Nephron progenitor cell (in vitro differentiated cells): ENCODE results near the gene PTK6.
"Not testable (repeated sequence)": the region's sequence is repeated elsewhere in the genome, so short reads cannot be mapped to it uniquely, and the experiment has no call there.

Experiments
- DNase-seq: peaks from one replicate; pipeline ENCODE4 v3.0.0; 2021
- H3K27ac Mint-ChIP-seq: 2 replicates; pipeline ENCODE4 v1.8.0; 2021; ENCODE audit warnings: mild to moderate bottlenecking, moderate library complexity, mixed read lengths
- H3K27me3 Mint-ChIP-seq: 2 replicates; pipeline ENCODE4 v1.8.0; 2021; ENCODE audit warnings: mild to moderate bottlenecking, low read depth, mixed read lengths; ENCODE audit not compliant: poor library complexity
- H3K36me3 Mint-ChIP-seq: 2 replicates; pipeline ENCODE4 v1.8.0; 2021; ENCODE audit warnings: low read depth, mixed read lengths
- H3K4me1 Mint-ChIP-seq: 2 replicates; pipeline ENCODE4 v1.8.0; 2021; ENCODE audit warnings: mixed read lengths
- H3K4me3 Mint-ChIP-seq: 2 replicates; pipeline ENCODE4 v1.8.0; 2021; ENCODE audit warnings: mild to moderate bottlenecking, moderate library complexity, mixed read lengths
- H3K9me3 Mint-ChIP-seq: 2 replicates; pipeline ENCODE4 v1.8.0; 2021; ENCODE audit warnings: mild to moderate bottlenecking, moderate library complexity, mixed read lengths
- TF ChIP-seq, protein P1 (sequence below): fragments of 200-600 bp; sonication (generic); IDR thresholded peaks from 2 replicates; pipeline ENCODE4 v1.5.0; 2021; ENCODE audit warnings: antibody characterized with exemption

PTK6 gene

DNA sequence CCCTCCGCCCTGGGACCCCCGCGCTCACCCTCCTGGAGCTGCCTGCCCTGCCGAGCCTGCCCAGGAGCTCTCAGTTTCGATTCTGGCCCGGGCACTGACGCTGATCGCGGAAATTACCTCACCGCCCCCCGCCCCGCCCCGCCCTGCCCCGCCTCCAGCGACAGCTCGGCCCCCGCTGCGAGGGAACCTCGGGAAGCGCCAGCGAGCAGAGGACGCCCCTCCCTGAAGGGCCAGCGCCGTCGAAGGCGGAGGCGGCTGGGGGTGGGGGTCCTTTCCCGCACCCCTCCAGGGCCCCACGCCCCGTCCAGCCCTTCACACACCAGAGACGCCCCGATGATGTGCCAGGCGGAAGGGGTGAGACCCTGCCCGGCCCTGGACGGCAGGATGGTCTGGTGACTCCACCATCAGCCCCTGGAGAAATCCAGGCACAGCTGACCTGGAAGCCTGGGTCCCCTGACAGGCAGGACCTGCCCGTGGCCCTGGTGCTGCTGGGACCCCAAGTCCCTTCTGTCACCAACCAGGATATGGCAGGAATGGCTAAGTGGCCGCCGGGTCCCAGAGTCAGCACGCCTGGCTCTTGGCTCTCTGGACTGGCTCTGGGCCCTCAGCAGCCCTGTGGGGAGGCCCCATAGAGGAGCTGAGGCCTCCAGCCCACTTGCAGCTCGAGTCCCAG is 37.1 kb upstream of the PTK6 start, which contains the start of gene HELZ2:
HELZ2 (minus strand) TSS at position 84 of the 673 bp plus-strand sequence. CDS start 1,854 bp downstream, outside the sequence.
- Mint-ChIP-seq H3K9me3 (no peaks in the 10 kb centered on the region), H3K27ac (no peak within 1 kb of the TSS), H3K36me3 (no peaks in the 10 kb centered on the region), H3K4me3 (peak within 1 kb of the TSS; percentile 86), H3K4me1 (peaks cover 9% of the 10 kb centered on the region), H3K27me3 (peaks cover 11% of the 10 kb centered on the region)
- peak; percentile 70 for DNase-seq
- TF ChIP-seq, protein P1, sequence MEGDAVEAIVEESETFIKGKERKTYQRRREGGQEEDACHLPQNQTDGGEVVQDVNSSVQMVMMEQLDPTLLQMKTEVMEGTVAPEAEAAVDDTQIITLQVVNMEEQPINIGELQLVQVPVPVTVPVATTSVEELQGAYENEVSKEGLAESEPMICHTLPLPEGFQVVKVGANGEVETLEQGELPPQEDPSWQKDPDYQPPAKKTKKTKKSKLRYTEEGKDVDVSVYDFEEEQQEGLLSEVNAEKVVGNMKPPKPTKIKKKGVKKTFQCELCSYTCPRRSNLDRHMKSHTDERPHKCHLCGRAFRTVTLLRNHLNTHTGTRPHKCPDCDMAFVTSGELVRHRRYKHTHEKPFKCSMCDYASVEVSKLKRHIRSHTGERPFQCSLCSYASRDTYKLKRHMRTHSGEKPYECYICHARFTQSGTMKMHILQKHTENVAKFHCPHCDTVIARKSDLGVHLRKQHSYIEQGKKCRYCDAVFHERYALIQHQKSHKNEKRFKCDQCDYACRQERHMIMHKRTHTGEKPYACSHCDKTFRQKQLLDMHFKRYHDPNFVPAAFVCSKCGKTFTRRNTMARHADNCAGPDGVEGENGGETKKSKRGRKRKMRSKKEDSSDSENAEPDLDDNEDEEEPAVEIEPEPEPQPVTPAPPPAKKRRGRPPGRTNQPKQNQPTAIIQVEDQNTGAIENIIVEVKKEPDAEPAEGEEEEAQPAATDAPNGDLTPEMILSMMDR, result no peak

DNA sequence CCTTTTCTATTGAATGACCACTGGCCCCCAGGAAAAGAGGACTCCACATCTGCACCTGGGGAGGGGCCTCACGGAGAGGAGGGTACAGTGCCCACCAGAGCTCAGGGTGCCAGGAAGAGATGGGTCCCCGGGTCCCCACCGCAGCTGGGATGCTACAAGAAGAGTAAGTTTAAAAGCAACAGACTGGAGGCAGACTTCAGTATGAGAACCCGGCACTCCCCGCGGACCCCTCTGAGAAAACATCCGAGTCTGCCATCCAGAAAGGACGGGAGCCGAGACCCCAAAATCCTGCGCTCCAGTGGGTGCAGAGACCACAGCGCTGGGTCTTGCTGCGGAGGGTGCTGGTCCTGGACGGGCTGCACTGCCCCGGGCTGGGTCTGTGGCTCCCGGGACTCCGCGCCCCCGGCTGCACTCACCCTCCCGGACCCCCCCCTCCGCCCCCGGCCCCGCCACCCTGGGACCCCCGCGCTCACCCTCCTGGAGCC is 36.5 kb upstream of the PTK6 start:
- Mint-ChIP-seq H3K36me3 (no peaks in the 10 kb centered on the region), H3K4me1 (peaks cover 5% of the 10 kb centered on the region), H3K27me3 (peaks cover 8% of the 10 kb centered on the region), H3K9me3 (no peaks in the 10 kb centered on the region), H3K27ac (no peak overlapping the region), H3K4me3 (peak overlapping the region; percentile 86)
- TF ChIP-seq, protein P1, result no peak
- DNase-seq, result no peak

DNA sequence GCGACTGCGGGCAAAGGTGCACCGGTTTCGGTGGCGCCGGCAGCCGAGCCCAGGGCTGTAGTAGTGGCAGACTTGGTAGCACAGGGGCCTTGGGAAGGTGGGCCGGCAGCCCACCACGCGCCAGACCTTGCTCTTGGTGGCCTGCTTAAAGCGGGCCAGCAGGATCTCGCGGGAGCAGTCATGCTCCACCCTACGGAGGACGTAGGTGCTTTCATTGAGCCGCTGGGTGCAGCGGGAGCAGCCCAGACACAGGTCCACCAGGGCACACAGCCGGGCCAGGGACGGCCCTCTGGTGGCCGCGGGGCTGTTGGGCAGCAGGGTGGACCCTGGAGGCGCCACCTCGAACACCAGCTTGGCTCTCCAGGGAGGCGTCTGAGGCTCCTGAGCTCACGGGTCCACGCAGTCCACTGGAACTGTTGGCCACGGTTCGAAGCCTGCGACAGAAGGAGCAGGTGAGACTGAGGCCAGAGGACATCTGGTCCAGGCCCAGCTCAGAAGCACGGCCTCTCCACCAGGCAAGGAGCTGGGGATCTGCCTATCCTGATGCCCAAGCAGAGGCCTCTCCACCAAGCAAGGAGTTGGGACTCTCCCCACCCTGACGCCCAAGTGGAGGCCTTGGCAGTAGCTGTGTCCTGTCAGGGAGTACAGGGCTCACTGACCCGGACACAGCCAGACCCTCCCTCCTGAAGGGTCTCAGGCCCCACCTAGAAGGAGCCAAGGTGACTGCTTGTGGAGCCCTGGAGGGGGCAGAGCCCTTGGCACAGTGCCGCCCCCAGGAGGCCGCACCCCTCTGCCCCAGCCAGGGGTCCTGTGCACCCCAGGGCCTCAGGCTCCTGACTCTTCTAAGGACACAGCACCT is 35.8 kb upstream of the PTK6 start:
- TF ChIP-seq, protein P1, result no peak
- DNase-seq, result no peak
- Mint-ChIP-seq H3K4me1 (peaks cover 5% of the 10 kb centered on the region), H3K27ac (no peak overlapping the region), H3K27me3 (peaks cover 4% of the 10 kb centered on the region), H3K36me3 (no peaks in the 10 kb centered on the region), H3K9me3 (no peaks in the 10 kb centered on the region), H3K4me3 (peak overlapping the region; percentile 86)

DNA sequence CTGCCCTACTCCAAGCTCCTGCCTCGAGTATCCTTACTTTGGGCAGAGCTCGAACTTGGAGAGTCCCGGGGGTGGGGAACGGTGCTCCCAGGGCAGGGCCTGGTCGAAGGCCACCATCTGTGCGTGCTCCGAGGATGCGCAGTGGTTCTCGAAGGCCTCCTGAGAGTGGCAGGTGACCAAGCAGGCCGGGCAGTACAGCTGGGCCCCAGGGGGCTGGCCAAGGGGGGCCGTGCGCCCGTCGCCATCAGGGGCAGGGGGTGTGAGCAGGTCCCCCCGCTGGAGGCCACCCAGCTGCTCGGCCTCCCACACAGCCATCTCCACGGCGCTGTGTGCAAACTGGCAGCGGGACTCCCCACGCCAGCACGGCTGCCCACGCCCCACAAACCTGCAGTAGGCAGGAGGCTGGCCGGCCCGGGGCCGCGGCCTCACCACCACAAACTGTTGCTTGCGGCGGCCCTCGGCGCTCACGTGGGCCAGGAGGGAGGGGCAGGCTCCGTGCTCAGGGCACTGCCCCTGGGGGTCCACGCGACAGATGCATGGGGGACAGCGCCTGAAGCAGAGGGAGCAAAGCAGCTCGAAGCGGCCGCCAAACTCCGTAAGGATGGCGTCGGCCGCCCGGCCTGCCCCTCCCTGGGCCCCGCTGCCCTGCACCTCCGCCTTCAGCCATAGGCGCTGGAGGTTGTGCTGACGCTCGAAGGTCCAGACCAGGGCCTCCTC is 35.1 kb upstream of the PTK6 start:
- TF ChIP-seq, protein P1, result no peak
- Mint-ChIP-seq H3K27ac (no peak overlapping the region), H3K36me3 (no peaks in the 10 kb centered on the region), H3K27me3 (no peaks in the 10 kb centered on the region), H3K4me3 (no peak overlapping the region), H3K9me3 (no peaks in the 10 kb centered on the region), H3K4me1 (peaks cover 5% of the 10 kb centered on the region)
- DNase-seq, result no peak

DNA sequence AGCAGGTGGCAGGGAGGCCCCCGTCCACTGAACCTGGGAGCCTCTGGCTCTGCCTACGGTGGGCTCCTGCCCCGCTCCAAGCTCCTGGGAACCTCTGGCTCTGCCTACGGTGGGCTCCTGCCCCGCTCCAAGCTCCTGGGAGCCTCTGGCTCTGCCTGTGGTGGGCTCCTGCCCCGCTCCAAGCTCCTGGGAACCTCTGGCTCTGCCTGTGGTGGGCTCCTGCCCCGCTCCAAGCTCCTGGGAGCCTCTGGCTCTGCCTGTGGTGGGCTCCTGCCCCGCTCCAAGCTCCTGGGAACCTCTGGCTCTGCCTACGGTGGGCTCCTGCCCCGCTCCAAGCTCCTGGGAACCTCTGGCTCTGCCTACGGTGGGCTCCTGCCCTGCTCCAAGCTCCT is 33.9 kb upstream of the PTK6 start:
- not testable (repeated sequence) for H3K27me3 Mint-ChIP-seq, H3K36me3 Mint-ChIP-seq, H3K9me3 Mint-ChIP-seq, H3K4me1 Mint-ChIP-seq, DNase-seq, H3K4me3 Mint-ChIP-seq, H3K27ac Mint-ChIP-seq
